Left kidney (tissue), 2 donors: ENCODE measurements around the gene PPP2R2C. TPM values are rescaled to one million over a fixed set of nuclear protein-coding genes. Genes with fewer than 3 reads are reported as not detected.

ENCODE experiments used
- DNase-seq: peaks from one replicate; pipeline ENCODE4 v3.0.0-alpha.2; 2013
- polyA plus RNA-seq: library from polyadenylated mRNA; unstranded; fragments of 120-200 nt; gene quantifications from one replicate; pipeline ENCODE4 v1.2.1, GENCODE V29; 2013; ENCODE audit not compliant: insufficient read length

The PPP2R2C gene
- polyA plus RNA-seq, 1 donor, result 0.40 TPM

- no peak for DNase-seq
Observed at GRCh38 chr4:6362243-6362885, 110.0 kb downstream of the PPP2R2C start.

- DNase-seq, result no peak
Observed at GRCh38 chr4:6361076-6361784, 111.2 kb downstream of the PPP2R2C start.

- no peak for DNase-seq
Observed at GRCh38 chr4:6360385-6360784, 112.0 kb downstream of the PPP2R2C start.

GRCh38 chr4:6359536-6360308 is 112.7 kb downstream of the PPP2R2C start:
- no peak for DNase-seq

- no peak for DNase-seq
Observed at GRCh38 chr4:6357476-6357875, 114.9 kb downstream of the PPP2R2C start.

GRCh38 chr4:6356076-6356560 is 116.3 kb downstream of the PPP2R2C start:
- no peak for DNase-seq

GRCh38 chr4:6355052-6355451 is 117.4 kb downstream of the PPP2R2C start:
- DNase-seq, result no peak

GRCh38 chr4:6354626-6355025 is 117.8 kb downstream of the PPP2R2C start:
- no peak for DNase-seq

GRCh38 chr4:6354119-6354518 is 118.3 kb downstream of the PPP2R2C start:
- no peak for DNase-seq

GRCh38 chr4:6352031-6352692 is 120.3 kb downstream of the PPP2R2C start:
- no peak for DNase-seq

- no peak for DNase-seq
Observed at GRCh38 chr4:6351246-6352000, 121.0 kb downstream of the PPP2R2C start.

GRCh38 chr4:6350646-6351045 is 121.8 kb downstream of the PPP2R2C start:
- no peak for DNase-seq

- no peak for DNase-seq
Observed at GRCh38 chr4:6349896-6350603, 122.4 kb downstream of the PPP2R2C start.

- no peak for DNase-seq
Observed at GRCh38 chr4:6348408-6348807, 124.0 kb downstream of the PPP2R2C start.

- DNase-seq, result no peak
Observed at GRCh38 chr4:6347511-6348045, 124.8 kb downstream of the PPP2R2C start.

GRCh38 chr4:6346373-6347110 is 125.9 kb downstream of the PPP2R2C start:
- no peak for DNase-seq

GRCh38 chr4:6345866-6346265 is 126.5 kb downstream of the PPP2R2C start:
- no peak for DNase-seq

GRCh38 chr4:6345096-6345830 is 127.2 kb downstream of the PPP2R2C start:
- DNase-seq, result no peak

- DNase-seq, result no peak
Observed at GRCh38 chr4:6343939-6344408, 128.4 kb downstream of the PPP2R2C start.
